NB4 (cell line): ENCODE measurements around the gene SYCP2L.

ENCODE experiments used
- CTCF ChIP-seq: IDR thresholded peaks from one replicate; pipeline ENCODE4 v1.5.1; 2012; ENCODE audit warnings: low read depth, low read length
- MYC ChIP-seq: IDR thresholded peaks from 2 replicates; pipeline ENCODE4 v1.6.1; 2011; ENCODE audit warnings: low read depth, low read length
- POLR2A ChIP-seq: IDR thresholded peaks from 2 replicates; pipeline ENCODE4 v1.6.1; 2011; ENCODE audit warnings: mild to moderate bottlenecking; ENCODE audit not compliant: insufficient read length; ENCODE audit errors: extremely low read depth

- TF ChIP-seq CTCF (no peak), MYC (no peak), POLR2A (no peak)
These were observed 17.2 kb downstream of the SYCP2L start for GRCh38 chr6:10904015-10904414.
